IMR-90 (cell line): ENCODE data around the gene ROBO1. TPM values are rescaled to one million over a fixed set of nuclear protein-coding genes. Genes with fewer than 3 reads are reported as not detected.

Experiments
- ATAC-seq: fragments of 200-7000 bp; cut with Tn5 transposase; 2 replicates; pipeline ENCODE4 v1.9.1; 2020; ENCODE audit warnings: low read depth, mild to moderate bottlenecking, moderate library complexity
- BruUV-seq: library from RNA; stranded (reverse); fragments of 400-500 nt; replicated peaks from 2 replicates; lab custom pipeline; 2021; lab: Mats Ljungman, UMichigan
- CTCF ChIA-PET: fragments of 300-600 bp; formaldehyde crosslinking; extraction: SDS; loops from one replicate; lab custom pipeline; 2021; ENCODE audit warnings: antibody characterized with exemption; lab: Yijun Ruan, JAX
- POLR2A ChIA-PET: fragments of 300-600 bp; sonication (Branson Sonifier 250); formaldehyde crosslinking; loops from one replicate; lab custom pipeline; 2022; ENCODE audit warnings: antibody characterized with exemption; ENCODE audit not compliant: unreplicated experiment; lab: Charles Lee
- DNase-seq: peaks from one replicate; pipeline ENCODE4 v3.0.0; 2013
- H2AFZ ChIP-seq: replicated peaks from 2 replicates; pipeline ENCODE3; 2013; ENCODE audit warnings: low read length, mild to moderate bottlenecking; ENCODE audit not compliant: poor library complexity
- H2AK5ac ChIP-seq: 2 replicates; pipeline ENCODE4 v1.6.1; 2013; ENCODE audit warnings: low read depth, low read length, inconsistent platforms
- H2AK9ac ChIP-seq: replicated peaks from 2 replicates; pipeline ENCODE3; 2013; ENCODE audit warnings: mild to moderate bottlenecking, low read depth, low read length, moderate library complexity; ENCODE audit not compliant: poor library complexity
- H2BK120ac ChIP-seq: 2 replicates; pipeline ENCODE4 v1.6.1; 2013; ENCODE audit warnings: low read depth, low read length, inconsistent platforms
- H2BK15ac ChIP-seq: 3 replicates; pipeline ENCODE4 v1.6.1; 2013; ENCODE audit warnings: low read depth, low read length, inconsistent platforms
- H2BK20ac ChIP-seq: 2 replicates; pipeline ENCODE4 v1.6.1; 2013; ENCODE audit warnings: low read depth, mild to moderate bottlenecking, inconsistent platforms, low read length, moderate library complexity
- H2BK5ac ChIP-seq: 2 replicates; pipeline ENCODE4 v1.6.1; 2013; ENCODE audit warnings: mild to moderate bottlenecking, low read depth, low read length, inconsistent platforms; ENCODE audit not compliant: poor library complexity, severe bottlenecking
- H3K14ac ChIP-seq: replicated peaks from 2 replicates; pipeline ENCODE4 v1.6.1; 2013; ENCODE audit warnings: low read depth, low read length, inconsistent platforms
- H3K18ac ChIP-seq: 2 replicates; pipeline ENCODE4 v1.6.1; 2013; ENCODE audit warnings: low read depth, low read length, control low read depth
- H3K23ac ChIP-seq: 2 replicates; pipeline ENCODE4 v1.6.1; 2013; ENCODE audit warnings: low read depth, low read length, inconsistent platforms
- H3K27ac ChIP-seq: 2 replicates; pipeline ENCODE4 v1.5.1; 2013; ENCODE audit warnings: mild to moderate bottlenecking, control low read depth, low read length; ENCODE audit not compliant: insufficient read depth
- H3K27me3 ChIP-seq: 2 replicates; pipeline ENCODE4 v1.6.1; 2013; ENCODE audit warnings: low read length; ENCODE audit not compliant: control insufficient read depth, insufficient read depth
- H3K36me3 ChIP-seq: 2 replicates; pipeline ENCODE4 v1.6.1; 2013; ENCODE audit warnings: low read length, mixed read lengths; ENCODE audit not compliant: control insufficient read depth, insufficient read depth
- H3K4ac ChIP-seq: 2 replicates; pipeline ENCODE4 v1.6.1; 2013; ENCODE audit warnings: low read depth, low read length, inconsistent platforms
- H3K4me1 ChIP-seq: 2 replicates; pipeline ENCODE4 v1.6.1; 2013; ENCODE audit warnings: low read length, mixed read lengths; ENCODE audit not compliant: control insufficient read depth, insufficient read depth
- H3K4me2 ChIP-seq: 2 replicates; pipeline ENCODE4 v1.6.1; 2013; ENCODE audit warnings: low read depth, mild to moderate bottlenecking, control low read depth, low read length, moderate library complexity
- H3K4me3 ChIP-seq: 2 replicates; pipeline ENCODE4 v1.5.1; 2013; ENCODE audit warnings: low read depth, mild to moderate bottlenecking, control low read depth, low read length, moderate library complexity; ENCODE audit not compliant: insufficient read depth
- H3K56ac ChIP-seq: 2 replicates; pipeline ENCODE4 v1.6.1; 2013; ENCODE audit warnings: low read length, inconsistent platforms; ENCODE audit not compliant: insufficient read depth; ENCODE audit errors: extremely low read depth
- H3K79me1 ChIP-seq, 2 experiments: 2 replicates each; pipeline ENCODE4 v1.6.1; 2013; ENCODE audit warnings: low read length in 2 of 2, inconsistent platforms in 1 of 2, low read depth in 1 of 2
- H3K9ac ChIP-seq: 2 replicates; pipeline ENCODE4 v1.6.1; 2013; ENCODE audit warnings: low read depth, low read length, control low read depth
- H3K9me1 ChIP-seq: 2 replicates; pipeline ENCODE4 v1.6.1; 2013; ENCODE audit warnings: low read length, inconsistent platforms; ENCODE audit not compliant: insufficient read depth
- H3K9me3 ChIP-seq: 2 replicates; pipeline ENCODE4 v1.6.1; 2013; ENCODE audit warnings: low read length; ENCODE audit not compliant: control insufficient read depth, insufficient read depth
- H4K20me1 ChIP-seq: 2 replicates; pipeline ENCODE4 v1.6.1; 2013; ENCODE audit warnings: low read length, inconsistent platforms; ENCODE audit not compliant: insufficient read depth
- H4K5ac ChIP-seq: 2 replicates; pipeline ENCODE4 v1.6.1; 2013; ENCODE audit warnings: mild to moderate bottlenecking, low read depth, low read length, control low read depth
- H4K8ac ChIP-seq, 2 experiments: 2 replicates each; pipeline ENCODE4 v1.6.1; 2013; ENCODE audit warnings: low read depth in 2 of 2, low read length in 2 of 2, control low read depth in 1 of 2, inconsistent platforms in 1 of 2
- H4K91ac ChIP-seq: 2 replicates; pipeline ENCODE4 v1.6.1; 2013; ENCODE audit warnings: low read depth, low read length, inconsistent platforms; ENCODE audit not compliant: insufficient read depth
- BHLHE40 ChIP-seq: fragments of 150-350 bp; IDR thresholded peaks from 2 replicates; pipeline ENCODE4 v1.6.1; 2016; ENCODE audit warnings: mild to moderate bottlenecking, low read depth, low read length
- CEBPB ChIP-seq: IDR thresholded peaks from 2 replicates; pipeline ENCODE4 v1.6.1; 2012; ENCODE audit warnings: low read depth, low read length, improper control_type of control experiment
- CHD1 ChIP-seq: IDR thresholded peaks from 2 replicates; pipeline ENCODE4 v1.6.1; 2012; ENCODE audit warnings: low read depth, low read length, improper control_type of control experiment
- CTCF ChIP-seq: conservative IDR thresholded peaks from 2 replicates; pipeline ENCODE4 v1.5.1; 2012; ENCODE audit warnings: mild to moderate bottlenecking, low read depth, low read length, improper control_type of control experiment
- ELK1 ChIP-seq: fragments of 150-350 bp; IDR thresholded peaks from 2 replicates; pipeline ENCODE4 v1.6.1; 2016; ENCODE audit warnings: low read depth, mild to moderate bottlenecking, low read length, moderate library complexity, borderline replicate concordance
- FOS ChIP-seq: fragments of 150-350 bp; IDR thresholded peaks from 2 replicates; pipeline ENCODE4 v1.6.1; 2016; ENCODE audit warnings: low read depth, low read length
- MAFK ChIP-seq: IDR thresholded peaks from 2 replicates; pipeline ENCODE4 v1.6.1; 2012; ENCODE audit warnings: low read depth, low read length, improper control_type of control experiment
- MAZ ChIP-seq: IDR thresholded peaks from 2 replicates; pipeline ENCODE4 v1.6.1; 2012; ENCODE audit warnings: low read depth, mild to moderate bottlenecking, low read length, improper control_type of control experiment, moderate library complexity, borderline replicate concordance
- MXI1 ChIP-seq: IDR thresholded peaks from 2 replicates; pipeline ENCODE4 v1.6.1; 2012; ENCODE audit warnings: low read depth, mild to moderate bottlenecking, low read length, moderate library complexity, borderline replicate concordance
- NFE2L2 ChIP-seq: fragments of 150-350 bp; IDR thresholded peaks from 2 replicates; pipeline ENCODE4 v1.6.1; 2016; ENCODE audit warnings: low read depth, mild to moderate bottlenecking, low read length
- POLR2A ChIP-seq: IDR thresholded peaks from 2 replicates; pipeline ENCODE4 v1.6.1; 2012; ENCODE audit warnings: mild to moderate bottlenecking, low read depth, low read length
- RAD21 ChIP-seq: IDR thresholded peaks from 2 replicates; pipeline ENCODE4 v1.6.1; 2012; ENCODE audit warnings: low read length, improper control_type of control experiment
- RCOR1 ChIP-seq: IDR thresholded peaks from 2 replicates; pipeline ENCODE4 v1.6.1; 2012; ENCODE audit warnings: mild to moderate bottlenecking, low read length, improper control_type of control experiment; ENCODE audit not compliant: insufficient replicate concordance
- RFX5 ChIP-seq: IDR thresholded peaks from 2 replicates; pipeline ENCODE4 v1.8.0; 2012; ENCODE audit warnings: low read depth, mild to moderate bottlenecking, low read length, moderate library complexity
- SMC3 ChIP-seq: fragments of 150-350 bp; IDR thresholded peaks from 2 replicates; pipeline ENCODE4 v1.6.1; 2016; ENCODE audit warnings: low read depth, mild to moderate bottlenecking, antibody characterized with exemption, low read length, moderate library complexity
- USF2 ChIP-seq: fragments of 150-350 bp; IDR thresholded peaks from 2 replicates; pipeline ENCODE4 v1.6.1; 2017; ENCODE audit warnings: mild to moderate bottlenecking, antibody characterized with exemption, low read length, low read depth
- WGBS, 2 experiments: methylation state at CpG; one replicate each; pipeline versions ENCODE4 v1.1.5 to v1.1.7; 2013; ENCODE audit warnings: missing lambda C conversion rate in 2 of 2; ENCODE audit not compliant: insufficient read length in 1 of 2; ENCODE audit errors: extremely low coverage in 2 of 2; 5-methylcytosine and 5-hydroxymethylcytosine counted together
- dilution Hi-C: fragments of 300-500 bp; cut with HindIII; formaldehyde crosslinking; loops from one replicate; pipeline ENCODE4 v1.14.3; 2018; ENCODE audit warnings: low sequenced_read_pairs; ENCODE audit not compliant: unreplicated experiment
- in situ Hi-C: fragments of 300-500 bp; cut with MboI; formaldehyde crosslinking; loops from 3 replicates; pipeline ENCODE4 v1.14.3; 2019; ENCODE audit warnings: low sequenced_read_pairs, inconsistent platforms, mixed read lengths
- intact Hi-C: fragments of 100-400 bp; cut with micrococcal nuclease; formaldehyde crosslinking; loops from 2 replicates; pipeline ENCODE4 v1.10.0; 2022
- polyA plus RNA-seq, 3 experiments: library from polyadenylated mRNA; depleted of rRNA; stranded (reverse); fragments of >200 nt; gene quantifications; 2 replicates each; pipeline ENCODE4 v1.2.3, GENCODE V29; 2012; ENCODE audit warnings: low replicate concordance in 1 of 3
- total RNA-seq: library from RNA; depleted of rRNA; stranded (reverse); fragments of >200 nt; gene quantifications from 2 replicates; pipeline ENCODE4 v1.2.3, GENCODE V29; 2012

The ROBO1 gene
- total and polyA plus RNA-seq, 2 of the 4 experiments (the other 2 are of a cell fraction) = 24.1 to 53.9 TPM

- Histone ChIP-seq H3K4me2 (no peak overlapping the region), H3K27ac (no peak overlapping the region), H3K4ac (no peak overlapping the region), H3K36me3 (no peaks in the 10 kb centered on the region), H2BK20ac (no peak overlapping the region), H3K4me1 (no peaks in the 10 kb centered on the region), H2BK120ac (no peak overlapping the region), H4K91ac (no peak overlapping the region), H2BK5ac (no peak overlapping the region), H3K56ac (no peak overlapping the region), H4K20me1 (no peaks in the 10 kb centered on the region), H3K14ac (no peak overlapping the region), H4K8ac (no peak overlapping the region), H3K79me1 (no peaks in the 10 kb centered on the region), H3K23ac (no peak overlapping the region), H2AK9ac (no peak overlapping the region), H3K18ac (no peak overlapping the region), H3K9me3 (no peaks in the 10 kb centered on the region), H2BK15ac (no peak overlapping the region), H2AK5ac (no peak overlapping the region), H3K9me1 (no peaks in the 10 kb centered on the region), H2AFZ (no peak overlapping the region), H3K27me3 (no peaks in the 10 kb centered on the region), H4K5ac (no peak overlapping the region), H3K4me3 (no peak overlapping the region), H3K9ac (no peak overlapping the region)
- ATAC-seq (no peak), DNase-seq (no peak)
- no TSS peak for BruUV-seq
- WGBS, 2 experiments = no CpG with 5 or more reads among the region's 3 CpGs
- in situ Hi-C loops (no loop called here), intact Hi-C loops (no loop called here), dilution Hi-C loops (no loop called here)
- ChIA-PET CTCF (no interaction called here), POLR2A (no interaction called here)
- no peak for TF ChIP-seq MAZ
- no peak for TF ChIP-seq BHLHE40
- no peak for TF ChIP-seq RFX5
- no peak for TF ChIP-seq POLR2A
- no peak for TF ChIP-seq SMC3
- no peak for TF ChIP-seq MAFK
- TF ChIP-seq RCOR1 = no peak
- TF ChIP-seq CEBPB = no peak
- TF ChIP-seq ELK1 = no peak
- TF ChIP-seq CTCF = no peak
- TF ChIP-seq USF2 = no peak
- TF ChIP-seq NFE2L2 = no peak
- TF ChIP-seq MXI1 = no peak
- TF ChIP-seq FOS = no peak
- no peak for TF ChIP-seq RAD21
- no peak for TF ChIP-seq CHD1
Observed at GRCh38 chr3:79203144-79203519, 564.7 kb downstream of the ROBO1 start.
